ENCODE data around the gene TNS3. TPM values are rescaled to one million over a fixed set of nuclear protein-coding genes. Genes with fewer than 3 reads are reported as not detected.

The TNS3 gene
- polyA plus RNA-seq, 2 donors = 2.7 to 3.4 TPM

DNA sequence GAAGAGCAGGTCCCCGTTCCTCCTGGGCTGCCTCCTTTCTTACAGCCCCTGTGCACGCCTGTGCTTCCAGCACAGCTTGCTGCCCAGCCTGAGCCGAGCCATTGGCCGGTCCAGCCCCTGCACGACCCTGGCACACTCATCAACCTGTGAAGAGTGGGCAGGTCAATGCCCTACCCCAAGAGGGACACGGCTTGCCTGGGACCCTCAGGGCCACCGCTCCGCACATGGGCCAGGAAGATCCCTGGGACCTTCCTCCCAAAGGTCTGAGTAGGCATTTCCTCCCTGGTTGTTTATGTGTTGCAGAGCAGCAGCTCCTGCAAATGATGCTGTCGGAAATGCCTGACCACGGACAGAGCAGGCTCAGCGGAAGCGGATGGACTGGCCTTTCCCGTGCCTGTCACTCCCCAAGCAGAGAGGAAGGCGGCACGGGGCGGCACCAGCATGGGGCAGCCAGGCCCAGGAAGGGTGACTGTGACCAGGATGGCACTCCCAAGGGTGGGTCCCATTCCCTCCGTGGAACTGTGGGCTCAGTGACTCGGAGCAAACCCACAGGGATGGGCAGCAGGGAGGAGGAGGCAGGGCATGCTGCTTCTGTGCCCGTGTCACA, 252.5 kb downstream of the TNS3 start:
- no peak overlapping the region for H3K4me3 ChIP-seq (ENCODE audit: low read depth in 1 of 2, low read length in 2 of 2)
- no peaks in the 10 kb centered on the region for H3K36me3 ChIP-seq (ENCODE audit: control insufficient read depth in 2 of 2, insufficient read depth in 2 of 2, low read length in 1 of 2)
- peaks cover 7 to 12% of the 10 kb centered on the region in 2 donors for H3K4me1 ChIP-seq (ENCODE audit: control insufficient read depth in 2 of 2, insufficient read depth in 2 of 2, low read length in 1 of 2)
- no peak overlapping the region for H3K27ac ChIP-seq (ENCODE audit: low read depth in 2 of 2, low read length in 1 of 2)
- no peaks in the 10 kb centered on the region for H3K9me3 ChIP-seq (ENCODE audit: control insufficient read depth in 2 of 2, insufficient read depth in 1 of 2, low read depth in 1 of 2, low read length in 1 of 2)
- WGBS, 2 donors = 75 to 83% methylated on average over 19 of the region's 19 CpGs
- H3K27me3 ChIP-seq (ENCODE audit: control insufficient read depth in 1 of 2, insufficient read depth in 2 of 2, low read length in 2 of 2) = no peaks in the 10 kb centered on the region

GRCh38 chr7:47328392-47329319, 253.3 kb downstream of the TNS3 start:
- peaks cover 7 to 12% of the 10 kb centered on the region in 2 donors for H3K4me1 ChIP-seq (ENCODE audit: control insufficient read depth in 2 of 2, insufficient read depth in 2 of 2, low read length in 1 of 2)
- no peaks in the 10 kb centered on the region for H3K27me3 ChIP-seq (ENCODE audit: control insufficient read depth in 1 of 2, insufficient read depth in 2 of 2, low read length in 2 of 2)
- no peak overlapping the region for H3K4me3 ChIP-seq (ENCODE audit: low read depth in 1 of 2, low read length in 2 of 2)
- H3K36me3 ChIP-seq (ENCODE audit: control insufficient read depth in 2 of 2, insufficient read depth in 2 of 2, low read length in 1 of 2) = no peaks in the 10 kb centered on the region
- H3K27ac ChIP-seq (ENCODE audit: low read depth in 2 of 2, low read length in 1 of 2) = peak overlapping the region; percentile 46 to 58
- H3K9me3 ChIP-seq (ENCODE audit: control insufficient read depth in 2 of 2, insufficient read depth in 1 of 2, low read depth in 1 of 2, low read length in 1 of 2) = no peaks in the 10 kb centered on the region
- 64 to 69% methylated on average over 7 of the region's 7 CpGs for WGBS, 2 donors

DNA sequence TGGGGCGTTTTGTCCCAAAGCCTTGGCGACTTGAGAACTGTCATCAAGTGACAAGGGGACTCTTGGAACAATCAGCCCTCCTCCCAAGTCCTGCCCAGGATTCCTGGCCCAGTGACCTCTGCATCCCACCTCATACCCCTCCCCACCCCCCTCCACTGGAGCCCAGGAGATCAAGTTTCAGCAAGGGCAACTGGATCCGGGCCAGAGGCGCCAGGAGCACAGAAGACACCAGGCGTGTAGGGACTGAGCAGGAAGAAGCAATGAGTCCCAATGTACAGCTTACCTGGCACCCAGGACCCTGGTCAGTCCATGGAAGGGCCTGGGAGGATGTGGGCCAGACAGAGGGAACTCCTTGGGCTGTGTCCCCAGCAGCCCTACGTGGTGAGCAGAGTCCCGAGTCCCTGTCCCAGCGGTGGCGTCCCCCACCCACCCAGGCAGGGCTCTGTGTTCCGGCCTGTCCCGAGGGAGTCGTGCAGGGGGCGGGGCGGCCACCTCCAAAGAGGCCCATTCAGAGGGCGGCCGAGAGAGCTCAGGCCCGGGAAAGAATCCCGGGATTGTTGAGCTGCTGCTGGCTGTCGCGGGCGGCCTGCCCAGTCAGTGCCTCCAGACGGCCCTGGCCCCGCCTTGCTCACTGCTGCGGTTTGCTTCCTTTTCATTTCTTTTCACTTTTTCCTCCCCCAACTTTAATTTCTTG, 254.1 kb downstream of the TNS3 start:
- no peak overlapping the region for H3K4me3 ChIP-seq (ENCODE audit: low read depth in 1 of 2, low read length in 2 of 2)
- no peaks in the 10 kb centered on the region for H3K9me3 ChIP-seq (ENCODE audit: control insufficient read depth in 2 of 2, insufficient read depth in 1 of 2, low read depth in 1 of 2, low read length in 1 of 2)
- peaks cover 7 to 12% of the 10 kb centered on the region in 2 donors for H3K4me1 ChIP-seq (ENCODE audit: control insufficient read depth in 2 of 2, insufficient read depth in 2 of 2, low read length in 1 of 2)
- H3K36me3 ChIP-seq (ENCODE audit: control insufficient read depth in 2 of 2, insufficient read depth in 2 of 2, low read length in 1 of 2) = no peaks in the 10 kb centered on the region
- no peaks in the 10 kb centered on the region for H3K27me3 ChIP-seq (ENCODE audit: control insufficient read depth in 1 of 2, insufficient read depth in 2 of 2, low read length in 2 of 2)
- 23 to 36% methylated on average over 22 to 24 of the region's 24 CpGs for WGBS, 2 donors
- H3K27ac ChIP-seq (ENCODE audit: low read depth in 2 of 2, low read length in 1 of 2) = peak overlapping the region; percentile 46 to 58

DNA sequence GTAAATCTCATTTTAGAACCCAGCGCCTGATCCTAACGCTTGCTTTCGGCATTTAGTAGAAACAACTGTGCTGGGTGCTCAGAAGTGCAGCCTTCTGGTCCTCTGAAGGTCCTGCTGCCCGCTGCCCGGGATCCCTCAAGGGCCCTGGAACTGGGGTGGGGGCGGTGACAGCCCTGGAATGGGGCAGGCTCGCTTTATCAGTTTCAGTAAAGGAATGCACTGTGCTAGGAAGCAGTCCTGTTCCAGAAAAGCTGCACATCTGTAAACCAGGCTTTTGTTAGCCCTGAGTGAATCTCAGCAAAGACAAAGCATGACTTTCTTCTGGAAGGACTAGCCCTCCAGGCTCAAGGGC, 254.6 kb downstream of the TNS3 start:
- Histone ChIP-seq H3K9me3 (ENCODE audit: control insufficient read depth in 2 of 2, insufficient read depth in 1 of 2, low read depth in 1 of 2, low read length in 1 of 2) (no peaks in the 10 kb centered on the region), H3K36me3 (ENCODE audit: control insufficient read depth in 2 of 2, insufficient read depth in 2 of 2, low read length in 1 of 2) (no peaks in the 10 kb centered on the region), H3K27ac (ENCODE audit: low read depth in 2 of 2, low read length in 1 of 2) (peak overlapping the region; percentile 44 to 46), H3K27me3 (ENCODE audit: control insufficient read depth in 1 of 2, insufficient read depth in 2 of 2, low read length in 2 of 2) (no peaks in the 10 kb centered on the region), H3K4me3 (ENCODE audit: low read depth in 1 of 2, low read length in 2 of 2) (no peak overlapping the region), H3K4me1 (ENCODE audit: control insufficient read depth in 2 of 2, insufficient read depth in 2 of 2, low read length in 1 of 2) (peaks cover 7 to 12% of the 10 kb centered on the region in 2 donors)
- 66 to 75% methylated on average over 7 of the region's 7 CpGs for WGBS, 2 donors

DNA sequence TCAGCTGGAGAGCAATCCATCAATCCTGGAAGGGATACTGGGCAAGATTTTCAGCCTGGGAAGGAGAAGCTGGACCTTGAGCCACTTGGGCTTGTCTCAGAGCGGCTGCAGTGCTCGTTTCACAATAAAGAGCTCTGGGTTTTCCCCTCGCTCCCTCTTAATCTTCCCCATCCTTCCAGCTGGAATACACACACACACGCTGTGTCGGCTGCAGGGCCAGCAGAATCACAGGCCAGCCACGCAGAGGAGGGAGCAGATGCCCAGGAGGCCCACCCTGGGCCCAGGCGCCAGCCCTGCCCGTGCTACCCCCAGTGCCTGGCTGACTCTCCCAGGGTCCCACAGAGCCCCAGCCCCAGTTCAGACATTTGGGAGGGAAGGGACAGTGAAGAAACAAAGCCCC, 255.1 kb downstream of the TNS3 start:
- peaks cover 7 to 12% of the 10 kb centered on the region in 2 donors for H3K4me1 ChIP-seq (ENCODE audit: control insufficient read depth in 2 of 2, insufficient read depth in 2 of 2, low read length in 1 of 2)
- no peak overlapping the region for H3K27ac ChIP-seq (ENCODE audit: low read depth in 2 of 2, low read length in 1 of 2)
- H3K9me3 ChIP-seq (ENCODE audit: control insufficient read depth in 2 of 2, insufficient read depth in 1 of 2, low read depth in 1 of 2, low read length in 1 of 2) = no peaks in the 10 kb centered on the region
- H3K4me3 ChIP-seq (ENCODE audit: low read depth in 1 of 2, low read length in 2 of 2) = no peak overlapping the region
- H3K36me3 ChIP-seq (ENCODE audit: control insufficient read depth in 2 of 2, insufficient read depth in 2 of 2, low read length in 1 of 2) = no peaks in the 10 kb centered on the region
- no peaks in the 10 kb centered on the region for H3K27me3 ChIP-seq (ENCODE audit: control insufficient read depth in 1 of 2, insufficient read depth in 2 of 2, low read length in 2 of 2)
- 41 to 49% methylated on average over 8 of the region's 8 CpGs for WGBS, 2 donors

DNA sequence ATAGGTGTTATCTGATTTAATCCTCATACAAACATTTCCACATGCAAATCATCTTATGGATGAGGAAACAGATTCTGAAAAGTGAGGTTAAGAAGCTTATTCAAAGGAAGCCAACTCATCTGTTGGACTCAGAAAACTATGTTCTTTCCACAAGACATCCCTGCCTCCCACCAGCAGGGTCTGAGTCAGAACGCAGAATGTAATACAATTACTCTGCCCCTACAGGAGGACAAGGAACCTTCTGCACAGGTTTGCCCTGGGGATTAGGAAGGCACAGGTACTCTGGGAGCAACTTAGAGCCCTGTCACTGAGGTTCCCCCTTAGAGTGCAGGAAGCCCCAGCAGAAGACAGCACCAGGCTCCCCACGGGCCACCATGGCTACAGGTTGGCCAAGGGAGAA, 255.7 kb downstream of the TNS3 start:
- Histone ChIP-seq H3K4me3 (ENCODE audit: low read depth in 1 of 2, low read length in 2 of 2) (no peak overlapping the region), H3K27ac (ENCODE audit: low read depth in 2 of 2, low read length in 1 of 2) (peak overlapping the region in 1 of 2 donors; percentile 51), H3K27me3 (ENCODE audit: control insufficient read depth in 1 of 2, insufficient read depth in 2 of 2, low read length in 2 of 2) (no peaks in the 10 kb centered on the region), H3K4me1 (ENCODE audit: control insufficient read depth in 2 of 2, insufficient read depth in 2 of 2, low read length in 1 of 2) (peaks cover 7 to 12% of the 10 kb centered on the region in 2 donors), H3K9me3 (ENCODE audit: control insufficient read depth in 2 of 2, insufficient read depth in 1 of 2, low read depth in 1 of 2, low read length in 1 of 2) (no peaks in the 10 kb centered on the region), H3K36me3 (ENCODE audit: control insufficient read depth in 2 of 2, insufficient read depth in 2 of 2, low read length in 1 of 2) (no peaks in the 10 kb centered on the region)
- 62 to 63% methylated on average over 2 of the region's 2 CpGs for WGBS, 2 donors

GRCh38 chr7:47325337-47325736, 256.6 kb downstream of the TNS3 start:
- H3K27me3 ChIP-seq (ENCODE audit: control insufficient read depth in 1 of 2, insufficient read depth in 2 of 2, low read length in 2 of 2) = no peaks in the 10 kb centered on the region
- H3K4me1 ChIP-seq (ENCODE audit: control insufficient read depth in 2 of 2, insufficient read depth in 2 of 2, low read length in 1 of 2) = peaks cover 7 to 12% of the 10 kb centered on the region in 2 donors
- no peaks in the 10 kb centered on the region for H3K36me3 ChIP-seq (ENCODE audit: control insufficient read depth in 2 of 2, insufficient read depth in 2 of 2, low read length in 1 of 2)
- H3K9me3 ChIP-seq (ENCODE audit: control insufficient read depth in 2 of 2, insufficient read depth in 1 of 2, low read depth in 1 of 2, low read length in 1 of 2) = no peaks in the 10 kb centered on the region
- H3K27ac ChIP-seq (ENCODE audit: low read depth in 2 of 2, low read length in 1 of 2) = no peak overlapping the region
- 81 to 91% methylated on average over 6 of the region's 6 CpGs for WGBS, 2 donors
- H3K4me3 ChIP-seq (ENCODE audit: low read depth in 1 of 2, low read length in 2 of 2) = no peak overlapping the region

GRCh38 chr7:47323904-47324303, 258.0 kb downstream of the TNS3 start:
- Histone ChIP-seq H3K36me3 (ENCODE audit: control insufficient read depth in 2 of 2, insufficient read depth in 2 of 2, low read length in 1 of 2) (no peaks in the 10 kb centered on the region), H3K4me1 (ENCODE audit: control insufficient read depth in 2 of 2, insufficient read depth in 2 of 2, low read length in 1 of 2) (peaks cover 7 to 9% of the 10 kb centered on the region in 2 donors), H3K4me3 (ENCODE audit: low read depth in 1 of 2, low read length in 2 of 2) (no peak overlapping the region), H3K27me3 (ENCODE audit: control insufficient read depth in 1 of 2, insufficient read depth in 2 of 2, low read length in 2 of 2) (no peaks in the 10 kb centered on the region), H3K9me3 (ENCODE audit: control insufficient read depth in 2 of 2, insufficient read depth in 1 of 2, low read depth in 1 of 2, low read length in 1 of 2) (no peaks in the 10 kb centered on the region), H3K27ac (ENCODE audit: low read depth in 2 of 2, low read length in 1 of 2) (no peak overlapping the region)
- WGBS, 2 donors = 87 to 89% methylated on average over 4 of the region's 4 CpGs

GRCh38 chr7:47322731-47323130, 259.2 kb downstream of the TNS3 start:
- Histone ChIP-seq H3K27me3 (ENCODE audit: control insufficient read depth in 1 of 2, insufficient read depth in 2 of 2, low read length in 2 of 2) (no peaks in the 10 kb centered on the region), H3K9me3 (ENCODE audit: control insufficient read depth in 2 of 2, insufficient read depth in 1 of 2, low read depth in 1 of 2, low read length in 1 of 2) (no peaks in the 10 kb centered on the region), H3K4me3 (ENCODE audit: low read depth in 1 of 2, low read length in 2 of 2) (no peak overlapping the region), H3K4me1 (ENCODE audit: control insufficient read depth in 2 of 2, insufficient read depth in 2 of 2, low read length in 1 of 2) (peaks cover 0 to 5% of the 10 kb centered on the region in 2 donors), H3K27ac (ENCODE audit: low read depth in 2 of 2, low read length in 1 of 2) (no peak overlapping the region), H3K36me3 (ENCODE audit: control insufficient read depth in 2 of 2, insufficient read depth in 2 of 2, low read length in 1 of 2) (no peaks in the 10 kb centered on the region)
- 87 to 91% methylated on average over 11 of the region's 11 CpGs for WGBS, 2 donors

All from esophagus (tissue), 2 donors.